ENCODE measurements around the gene H3-3A.
A peak's percentile ranks its signal among the peaks of the same experiment; 100 is the strongest.

Gene H3-3A

DNA sequence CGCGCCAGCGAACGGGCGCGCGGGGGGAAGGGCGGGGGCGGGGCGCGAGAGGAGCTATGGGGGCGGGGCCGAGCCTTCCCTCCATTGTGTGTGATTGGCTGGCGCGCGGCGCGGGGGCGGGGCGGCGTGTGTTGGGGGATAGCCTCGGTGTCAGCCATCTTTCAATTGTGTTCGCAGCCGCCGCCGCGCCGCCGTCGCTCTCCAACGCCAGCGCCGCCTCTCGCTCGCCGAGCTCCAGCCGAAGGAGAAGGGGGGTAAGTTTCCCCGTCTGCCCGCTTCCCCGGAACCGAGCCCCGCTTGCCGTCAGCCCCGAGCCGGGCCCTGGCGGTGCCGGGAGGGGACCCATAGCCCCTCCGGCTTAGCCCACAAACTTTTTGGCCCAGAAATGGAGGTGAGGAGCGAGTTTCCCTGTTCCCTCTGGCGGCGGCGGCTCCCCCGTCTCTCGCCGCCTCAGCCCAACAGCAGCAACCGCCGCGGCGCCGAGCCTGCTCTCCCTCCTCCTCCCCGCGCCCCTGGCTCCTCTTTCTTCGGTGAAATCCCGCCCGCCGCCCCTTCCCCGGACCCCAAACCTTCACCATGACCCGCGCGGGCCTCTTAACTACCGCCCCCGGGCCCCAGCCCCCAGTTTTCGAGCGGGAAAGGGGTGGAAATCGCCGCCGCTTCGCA lies at the start of gene H3-3A:
Gene H3-3A, plus strand, starts transcription at position 159 of the 666 bp plus-strand sequence. CDS start 1,636 bp downstream, outside the sequence.
- peak; percentile 97 to 98 for DNase-seq (ENCODE audit: low read depth in 2 of 2)

- DNase-seq (ENCODE audit: low read depth in 2 of 2): no peak
Measured at GRCh38 chr1:226017070-226017469, 45.4 kb upstream of the H3-3A start.

- no peak for DNase-seq (ENCODE audit: low read depth in 2 of 2)
Measured at GRCh38 chr1:226019572-226019971, 42.9 kb upstream of the H3-3A start.

GRCh38 chr1:226021401-226021800 lies 41.1 kb upstream of the H3-3A start:
- DNase-seq (ENCODE audit: low read depth in 2 of 2): no peak

DNA sequence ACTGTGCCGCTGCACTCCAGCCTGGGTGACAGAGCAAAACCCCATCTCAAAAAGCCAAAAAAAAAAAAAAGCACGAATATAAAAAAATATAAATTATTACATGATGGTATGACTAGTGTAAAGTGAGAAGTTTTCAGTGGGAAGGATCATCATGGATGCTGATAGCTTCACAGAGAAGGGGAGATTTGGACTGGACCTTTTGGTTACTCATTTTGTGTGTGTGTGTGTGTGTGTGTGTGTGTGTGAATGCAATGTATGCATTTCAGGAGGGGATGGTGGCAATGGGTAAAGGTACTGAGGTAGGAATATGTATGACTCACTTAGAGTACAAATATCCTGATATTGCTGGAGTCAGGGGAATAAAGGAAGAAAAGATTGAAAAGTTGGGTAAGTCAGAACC lies 40.7 kb upstream of the H3-3A start:
- no peak for DNase-seq (ENCODE audit: low read depth in 2 of 2)

- DNase-seq (ENCODE audit: low read depth in 2 of 2): no peak
Measured at GRCh38 chr1:226023735-226024134, 38.8 kb upstream of the H3-3A start.

GRCh38 chr1:226026833-226027232 lies 35.7 kb upstream of the H3-3A start:
- DNase-seq (ENCODE audit: low read depth in 2 of 2): no peak

DNA sequence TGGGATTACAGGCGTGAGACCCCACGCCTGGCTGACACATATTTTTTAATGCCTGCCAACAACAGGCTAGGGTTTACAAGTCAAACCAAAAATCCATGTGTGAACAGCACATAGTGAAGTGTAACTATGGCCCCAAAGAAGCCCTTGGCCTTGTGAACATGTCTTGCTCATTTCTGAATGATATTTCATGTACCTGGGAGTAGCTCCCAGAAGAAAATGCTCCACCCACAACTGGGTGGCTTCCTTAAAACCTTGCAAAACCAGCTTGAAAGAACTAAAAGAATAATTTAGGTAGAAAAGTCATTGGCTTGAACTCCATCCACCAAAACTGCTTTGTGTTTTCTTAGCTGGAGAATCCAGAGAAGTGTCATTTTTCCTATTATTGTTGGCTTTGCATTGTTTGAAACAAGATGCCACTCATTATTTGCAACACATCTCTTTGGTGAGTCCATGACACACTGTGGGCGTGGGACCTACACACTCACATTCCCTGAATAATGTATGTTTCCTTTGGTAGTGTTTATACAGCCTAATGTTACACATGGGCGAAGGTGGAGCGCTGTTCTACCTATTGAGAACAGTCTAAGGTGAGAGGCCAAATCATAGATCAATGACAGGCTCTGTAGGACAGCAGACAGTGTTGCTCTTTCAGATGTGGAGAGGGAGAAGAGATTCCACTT lies 34.8 kb upstream of the H3-3A start:
- no peak for DNase-seq (ENCODE audit: low read depth in 2 of 2)

- no peak for DNase-seq (ENCODE audit: low read depth in 2 of 2)
Measured at GRCh38 chr1:226029093-226029496, 33.4 kb upstream of the H3-3A start.

DNA sequence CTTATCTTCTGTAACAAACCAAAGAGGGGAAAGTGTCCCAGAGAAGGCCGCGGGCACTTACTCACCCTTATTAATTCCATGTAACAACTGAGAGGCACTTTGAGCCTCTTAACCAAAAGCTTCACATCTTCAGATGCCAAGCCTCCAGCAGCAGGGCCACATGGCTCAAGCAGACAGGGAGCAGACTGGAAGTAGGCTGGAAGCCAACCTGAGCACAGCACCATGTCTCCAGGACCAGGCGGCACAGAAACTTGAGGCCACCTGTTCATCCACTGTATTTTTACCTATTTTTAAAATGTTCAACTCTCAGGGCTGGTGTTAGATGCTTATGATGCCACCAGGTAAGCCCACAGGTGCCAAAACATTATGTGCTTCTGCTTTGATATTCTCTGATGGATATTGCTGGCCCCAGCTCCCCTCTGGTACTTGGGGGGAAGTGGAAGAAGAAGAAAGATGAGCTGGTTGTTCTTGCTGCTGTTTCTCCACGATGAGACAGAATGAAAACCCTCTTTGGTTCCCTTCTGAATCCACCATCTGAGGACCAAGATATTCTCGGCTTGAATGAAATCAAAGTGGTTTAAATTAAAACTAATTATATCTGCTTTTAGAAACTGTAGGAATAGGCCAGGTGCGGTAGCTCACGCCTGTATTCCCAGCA lies 32.8 kb upstream of the H3-3A start:
- DNase-seq (ENCODE audit: low read depth in 2 of 2): no peak

- no peak for DNase-seq (ENCODE audit: low read depth in 2 of 2)
Measured at GRCh38 chr1:226033582-226033981, 28.9 kb upstream of the H3-3A start.

- no peak for DNase-seq (ENCODE audit: low read depth in 2 of 2)
Measured at GRCh38 chr1:226033991-226034390, 28.5 kb upstream of the H3-3A start.

DNA sequence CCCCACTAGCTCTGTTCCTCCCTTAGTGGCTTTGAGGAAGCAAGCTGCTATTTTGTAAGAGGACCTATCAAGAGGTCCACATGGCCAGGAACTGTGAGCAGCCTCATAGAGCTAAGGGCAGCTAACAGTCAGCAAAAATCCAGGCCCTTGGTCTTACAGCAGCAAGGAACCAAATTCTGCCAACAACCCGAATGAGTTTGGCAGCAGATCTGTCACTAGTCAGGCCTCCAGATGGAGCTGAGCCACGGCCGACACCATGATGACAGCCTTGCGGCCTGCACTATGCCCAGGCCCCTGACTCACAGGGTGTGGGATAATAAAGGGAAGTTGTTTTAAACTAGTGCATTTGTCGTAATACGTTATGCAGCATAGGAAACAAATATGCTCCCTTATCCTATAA lies 28.0 kb upstream of the H3-3A start:
- no peak for DNase-seq (ENCODE audit: low read depth in 2 of 2)

DNA sequence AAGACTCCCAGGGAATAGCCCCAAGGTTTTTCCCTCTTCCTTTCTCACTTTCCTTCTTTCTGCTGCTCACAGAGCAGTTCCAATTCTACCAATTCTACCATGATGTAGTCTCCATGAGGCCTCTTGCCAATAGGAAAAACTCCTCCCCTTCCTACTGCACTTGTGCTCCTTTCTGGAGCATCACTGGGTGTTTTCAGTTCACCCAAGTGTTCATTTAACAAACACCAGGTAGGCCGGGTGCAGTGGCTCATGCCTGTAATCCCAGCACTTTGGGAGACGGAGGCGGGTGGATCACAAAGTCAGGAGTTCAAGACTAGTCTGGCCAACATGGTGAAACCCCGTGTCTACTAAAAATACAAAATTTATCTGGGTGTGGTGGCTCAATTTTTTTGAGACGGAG lies 26.6 kb upstream of the H3-3A start:
- DNase-seq (ENCODE audit: low read depth in 2 of 2): no peak

DNA sequence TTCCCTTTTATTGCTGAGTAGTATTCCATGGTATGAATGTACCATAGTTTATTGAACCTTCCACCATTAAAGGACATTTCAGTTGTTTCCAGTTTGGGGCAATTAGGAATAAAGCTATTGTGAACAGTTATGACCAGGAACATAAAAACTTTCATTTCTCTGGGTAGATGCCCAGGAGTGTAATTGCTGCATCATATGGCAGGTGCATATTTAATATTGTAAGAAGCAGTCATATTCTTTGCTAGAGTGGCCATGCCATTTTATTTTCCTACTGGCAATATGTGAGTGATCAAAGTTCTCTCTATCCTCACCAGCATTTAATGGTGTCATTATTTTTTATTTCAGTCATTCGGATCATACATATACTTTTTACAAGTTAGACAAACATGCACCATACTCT lies 23.9 kb upstream of the H3-3A start:
- DNase-seq (ENCODE audit: low read depth in 2 of 2): no peak

GRCh38 chr1:226041419-226041818 lies 21.1 kb upstream of the H3-3A start:
- no peak for DNase-seq (ENCODE audit: low read depth in 2 of 2)

DNA sequence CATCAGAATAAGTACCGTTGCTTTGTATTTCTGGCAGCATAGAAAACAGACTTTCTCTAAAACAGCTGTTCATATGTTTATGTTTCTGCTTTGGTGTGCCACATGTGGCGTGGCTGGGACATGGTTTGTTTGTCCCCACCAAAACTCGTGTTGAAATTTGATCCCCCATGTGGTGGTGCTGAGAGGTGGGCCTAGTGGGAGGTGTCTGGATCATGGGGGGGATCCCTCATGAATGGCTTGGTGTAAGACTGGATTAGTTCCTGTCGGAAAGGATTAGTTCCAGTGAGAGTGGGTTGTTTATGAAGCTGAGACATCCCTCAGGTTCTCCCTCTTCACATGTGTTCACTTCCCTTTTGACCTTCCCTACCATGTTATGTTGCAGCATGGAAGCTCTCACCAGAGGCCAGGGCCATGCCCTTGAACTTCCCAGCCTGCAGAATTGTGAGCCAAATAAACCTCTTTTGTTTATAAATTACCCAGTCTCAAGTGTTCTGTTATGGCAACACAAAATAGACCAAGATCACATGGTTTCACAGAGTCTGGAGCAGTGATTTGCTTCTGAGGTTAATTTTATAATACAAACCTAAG lies 17.9 kb upstream of the H3-3A start:
- no peak for DNase-seq (ENCODE audit: low read depth in 2 of 2)

DNA sequence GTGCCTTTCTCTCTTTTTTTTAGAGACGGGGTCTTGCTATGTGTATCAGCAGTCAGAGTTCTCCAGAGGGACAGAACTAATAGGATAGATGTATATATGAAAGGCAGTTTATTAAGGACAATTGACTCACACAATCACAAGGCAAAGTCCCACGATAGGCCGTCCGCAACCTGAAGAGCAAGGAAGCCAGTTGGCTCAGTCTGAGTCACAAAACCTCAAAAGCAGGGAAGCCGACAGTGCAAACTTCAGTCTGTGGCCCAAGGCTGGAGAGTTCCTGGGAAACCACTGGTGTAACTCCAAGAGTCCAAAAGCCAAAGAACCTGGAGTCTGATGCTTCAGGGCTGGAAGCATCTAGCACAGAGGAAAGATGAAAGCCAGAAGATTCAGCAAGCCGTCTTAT lies 16.3 kb upstream of the H3-3A start:
- DNase-seq (ENCODE audit: low read depth in 2 of 2): no peak

DNA sequence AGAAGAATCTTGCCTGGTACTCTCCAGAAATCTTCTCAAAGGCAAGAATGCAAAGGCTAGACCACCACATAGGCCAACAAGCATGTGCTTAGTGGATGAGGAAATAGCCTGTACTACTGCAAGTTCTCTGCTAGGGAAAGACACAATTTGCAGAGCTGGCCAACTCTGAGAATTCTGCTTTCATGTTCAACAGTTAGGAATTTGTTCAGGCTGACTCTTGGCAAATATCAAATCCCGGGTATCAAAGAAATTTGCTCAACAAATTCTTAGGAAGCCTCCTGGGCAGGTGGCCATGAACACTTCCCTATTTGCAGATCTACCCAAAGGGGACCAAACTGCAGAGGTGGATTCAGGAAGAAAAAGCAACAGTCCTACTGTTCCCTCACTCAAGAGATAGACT lies 15.0 kb upstream of the H3-3A start:
- DNase-seq (ENCODE audit: low read depth in 2 of 2): no peak

DNA sequence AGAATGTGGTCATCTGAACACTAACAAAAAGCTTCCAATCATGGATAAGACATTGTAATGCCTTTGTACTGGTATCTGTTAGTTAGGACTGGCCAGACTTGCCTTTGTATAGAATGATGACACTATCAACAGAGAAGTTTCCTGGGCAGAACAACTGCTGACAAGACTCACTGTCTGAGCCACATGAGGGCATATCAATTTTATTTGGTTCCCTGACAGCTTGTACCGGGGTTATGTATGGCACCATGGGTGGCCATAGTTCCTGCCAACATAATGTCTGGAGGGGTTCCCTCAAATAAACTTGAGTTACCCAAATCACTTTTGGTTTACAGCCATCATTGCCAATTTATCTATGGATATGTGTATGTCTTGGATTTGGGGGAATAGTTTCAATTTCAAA lies 13.6 kb upstream of the H3-3A start:
- DNase-seq (ENCODE audit: low read depth in 2 of 2): no peak

DNA sequence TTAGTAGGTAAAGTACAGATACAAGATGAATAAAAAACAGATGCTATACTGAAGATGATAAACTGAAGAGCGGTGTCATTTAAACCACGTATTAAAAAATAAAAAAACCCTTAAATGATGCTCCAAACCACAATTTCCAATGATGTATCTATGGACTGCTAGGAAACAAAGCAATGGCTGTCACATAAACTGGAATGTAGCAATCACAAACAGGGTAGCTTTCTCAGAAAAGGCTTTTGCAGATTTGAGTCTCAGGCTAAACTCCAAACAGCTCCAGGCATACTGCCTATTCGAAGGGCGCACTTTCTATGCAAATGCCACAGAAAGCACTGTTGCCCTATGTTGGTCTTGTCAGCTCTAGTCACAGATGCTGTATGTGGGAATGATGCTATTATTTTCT lies 12.4 kb upstream of the H3-3A start:
- DNase-seq (ENCODE audit: low read depth in 2 of 2): no peak

GRCh38 chr1:226051365-226051764 lies 11.2 kb upstream of the H3-3A start:
- DNase-seq (ENCODE audit: low read depth in 2 of 2): no peak

DNA sequence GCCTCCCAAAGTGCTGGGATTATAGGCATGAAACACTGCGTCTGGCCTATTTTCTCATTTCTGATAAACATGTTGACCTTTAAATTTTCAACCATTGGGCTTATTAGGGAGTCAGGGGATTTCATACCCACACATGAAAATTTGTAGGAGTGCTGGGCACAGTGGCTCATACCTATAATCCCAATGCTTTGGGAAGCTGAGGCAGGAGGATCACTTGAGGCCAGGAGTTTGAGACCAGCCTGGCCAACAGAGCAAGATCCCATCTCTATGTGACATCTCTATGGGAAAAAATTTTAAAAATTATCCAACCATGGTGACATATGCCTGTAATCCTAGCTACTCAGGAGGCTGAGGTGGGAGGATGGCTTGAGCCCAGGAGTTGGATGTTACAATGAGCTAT lies 10.5 kb upstream of the H3-3A start:
- DNase-seq (ENCODE audit: low read depth in 2 of 2): no peak

Measured in stimulated activated CD8-positive, alpha-beta memory T cell treated with anti-CD3 and anti-CD28 coated beads, Interleukin-2, amount 100 ng/mL, for 48 hours (primary cell).